Right lung (tissue), 5 donors: Measurements from ENCODE around the gene DNMT1. TPM values are rescaled to one million over a fixed set of nuclear protein-coding genes. Genes with fewer than 3 reads are reported as not detected.
A peak's percentile ranks its signal among the peaks of the same experiment; 100 is the strongest.

Experiments
- DNase-seq, 2 donors: peaks; one replicate each; pipeline ENCODE4 v3.0.0-alpha.2; 2013
- polyA plus RNA-seq, 5 donors: library from polyadenylated mRNA; unstranded; fragments of 120-200 nt; gene quantifications; one replicate each; pipeline versions ENCODE4 v1.2.1 to v1.2.3, GENCODE V29; 2013; ENCODE audit warnings: inconsistent platforms in 1 of 5, low replicate concordance in 1 of 5; ENCODE audit not compliant: insufficient read length in 5 of 5, insufficient read depth in 1 of 5

Gene DNMT1
- polyA plus RNA-seq, 5 donors, result 126 to 142 (median 131) TPM

DNA sequence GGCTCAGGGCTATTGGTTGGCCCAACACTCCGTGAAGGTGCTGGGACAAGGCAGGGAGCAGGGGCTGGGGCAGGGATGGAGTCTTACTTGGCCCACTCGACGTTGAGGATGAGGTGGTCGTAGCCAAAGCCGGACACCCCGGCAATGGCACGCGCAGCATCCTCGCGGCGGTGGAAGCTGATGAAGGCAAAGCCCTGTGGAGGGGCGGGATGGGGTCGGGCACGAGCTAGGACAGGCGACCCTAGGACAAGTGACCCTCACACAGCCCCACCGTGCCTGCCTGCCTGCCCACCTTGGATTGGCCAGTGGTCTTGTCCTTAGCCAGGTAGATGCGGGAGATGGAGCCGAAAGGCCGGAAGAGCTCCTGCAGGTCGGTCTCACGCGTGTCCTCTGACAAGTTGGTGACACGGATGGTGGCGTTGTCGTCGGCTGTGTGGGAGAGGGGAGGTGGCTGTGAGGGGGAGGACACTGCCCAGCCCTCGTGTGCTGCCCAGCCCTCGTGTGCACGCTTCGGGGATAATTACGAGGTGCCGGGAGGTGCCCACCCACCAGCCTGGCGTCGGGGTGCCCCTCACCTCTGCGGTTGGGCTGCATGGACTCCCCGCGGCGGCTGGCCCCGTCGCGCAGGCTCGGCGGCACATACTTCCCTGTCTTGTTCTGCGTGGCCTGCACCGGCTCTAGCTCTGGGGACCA lies 79.2 kb downstream of the DNMT1 start:
- DNase-seq, result no peak

DNA sequence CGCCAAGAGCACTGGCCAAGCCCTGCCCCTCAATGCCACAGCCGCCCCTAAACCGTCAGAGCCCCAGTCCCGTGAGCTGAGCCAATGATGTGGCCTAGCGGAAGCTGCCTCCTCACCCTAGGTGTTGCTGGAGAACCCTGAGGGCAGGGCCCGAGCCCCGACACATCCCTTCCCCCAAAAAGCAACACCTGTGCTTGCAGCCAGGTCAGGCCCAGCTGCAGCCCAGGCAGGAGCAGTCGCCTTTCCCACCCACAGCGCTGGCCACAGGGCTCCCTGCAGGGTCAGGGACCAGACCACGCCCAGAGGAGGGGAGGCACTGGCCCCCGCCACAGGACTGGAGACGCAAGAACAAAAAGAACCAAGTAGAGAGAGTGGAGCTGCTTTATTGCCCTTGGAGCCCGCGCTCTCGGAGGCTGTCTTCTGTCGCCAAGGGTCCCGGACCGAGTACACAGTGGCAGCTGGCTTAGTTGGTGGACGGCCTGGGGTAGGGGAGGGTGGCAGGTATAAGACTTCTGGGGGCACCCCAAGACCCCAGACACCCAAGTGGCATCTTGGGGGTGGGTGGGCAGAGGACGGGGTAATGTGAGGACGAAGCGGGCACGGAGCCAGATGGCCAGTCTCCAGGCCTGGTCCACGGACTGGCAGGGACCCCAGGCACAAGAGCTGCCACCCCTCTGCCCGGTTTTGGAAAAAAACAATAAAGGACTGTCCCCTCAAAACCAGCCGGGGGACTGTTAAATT lies 79.9 kb downstream of the DNMT1 start:
- no peak for DNase-seq

DNA sequence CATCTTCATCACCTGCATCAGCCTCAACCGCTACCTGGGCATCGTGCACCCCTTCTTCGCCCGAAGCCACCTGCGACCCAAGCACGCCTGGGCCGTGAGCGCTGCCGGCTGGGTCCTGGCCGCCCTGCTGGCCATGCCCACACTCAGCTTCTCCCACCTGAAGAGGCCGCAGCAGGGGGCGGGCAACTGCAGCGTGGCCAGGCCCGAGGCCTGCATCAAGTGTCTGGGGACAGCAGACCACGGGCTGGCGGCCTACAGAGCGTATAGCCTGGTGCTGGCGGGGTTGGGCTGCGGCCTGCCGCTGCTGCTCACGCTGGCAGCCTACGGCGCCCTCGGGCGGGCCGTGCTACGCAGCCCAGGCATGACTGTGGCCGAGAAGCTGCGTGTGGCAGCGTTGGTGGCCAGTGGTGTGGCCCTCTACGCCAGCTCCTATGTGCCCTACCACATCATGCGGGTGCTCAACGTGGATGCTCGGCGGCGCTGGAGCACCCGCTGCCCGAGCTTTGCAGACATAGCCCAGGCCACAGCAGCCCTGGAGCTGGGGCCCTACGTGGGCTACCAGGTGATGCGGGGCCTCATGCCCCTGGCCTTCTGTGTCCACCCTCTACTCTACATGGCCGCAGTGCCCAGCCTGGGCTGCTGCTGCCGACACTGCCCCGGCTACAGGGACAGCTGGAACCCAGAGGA lies 80.6 kb downstream of the DNMT1 start:
- DNase-seq, result no peak

DNA sequence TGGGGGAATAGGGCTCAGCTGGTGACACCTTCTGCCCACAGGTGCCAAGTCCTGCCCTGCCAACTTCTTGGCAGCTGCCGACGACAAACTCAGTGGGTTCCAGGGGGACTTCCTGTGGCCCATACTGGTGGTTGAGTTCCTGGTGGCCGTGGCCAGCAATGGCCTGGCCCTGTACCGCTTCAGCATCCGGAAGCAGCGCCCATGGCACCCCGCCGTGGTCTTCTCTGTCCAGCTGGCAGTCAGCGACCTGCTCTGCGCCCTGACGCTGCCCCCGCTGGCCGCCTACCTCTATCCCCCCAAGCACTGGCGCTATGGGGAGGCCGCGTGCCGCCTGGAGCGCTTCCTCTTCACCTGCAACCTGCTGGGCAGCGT lies 81.2 kb downstream of the DNMT1 start:
- no peak for DNase-seq

DNA sequence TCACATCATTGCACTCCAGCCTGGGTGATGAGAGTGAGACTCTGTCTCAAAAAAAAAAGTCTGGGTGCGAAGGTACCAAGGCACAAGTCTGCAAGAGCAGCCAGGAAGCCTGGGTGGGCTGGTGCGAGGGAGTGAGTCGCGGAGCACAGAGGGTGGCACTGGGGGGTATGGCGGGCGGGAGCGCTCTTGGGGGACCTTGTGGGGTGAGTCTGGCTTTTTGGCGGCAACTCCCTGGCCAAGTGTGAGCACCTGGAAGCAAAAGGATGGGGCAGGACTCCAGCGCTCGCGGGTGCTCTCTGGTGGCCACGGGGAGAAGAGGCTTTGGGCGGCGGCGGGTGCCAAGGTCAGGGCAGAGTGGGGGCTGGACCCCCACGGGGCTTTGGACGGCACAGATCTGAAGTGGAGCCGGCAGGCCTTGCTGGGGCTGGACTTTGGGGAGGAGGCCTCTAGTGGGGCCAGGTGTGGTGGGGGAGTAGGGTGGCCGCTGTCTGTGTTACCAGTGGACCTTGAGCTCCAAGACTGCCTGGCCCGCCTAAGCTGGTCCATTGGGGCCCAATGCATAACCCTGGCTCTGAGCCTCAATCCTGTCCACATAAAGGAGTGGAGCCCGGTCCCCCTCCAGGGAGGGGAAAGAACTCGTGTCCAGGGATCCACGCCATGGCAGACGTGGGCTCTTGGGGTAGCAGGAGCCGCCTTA lies 81.7 kb downstream of the DNMT1 start:
- no peak for DNase-seq

DNA sequence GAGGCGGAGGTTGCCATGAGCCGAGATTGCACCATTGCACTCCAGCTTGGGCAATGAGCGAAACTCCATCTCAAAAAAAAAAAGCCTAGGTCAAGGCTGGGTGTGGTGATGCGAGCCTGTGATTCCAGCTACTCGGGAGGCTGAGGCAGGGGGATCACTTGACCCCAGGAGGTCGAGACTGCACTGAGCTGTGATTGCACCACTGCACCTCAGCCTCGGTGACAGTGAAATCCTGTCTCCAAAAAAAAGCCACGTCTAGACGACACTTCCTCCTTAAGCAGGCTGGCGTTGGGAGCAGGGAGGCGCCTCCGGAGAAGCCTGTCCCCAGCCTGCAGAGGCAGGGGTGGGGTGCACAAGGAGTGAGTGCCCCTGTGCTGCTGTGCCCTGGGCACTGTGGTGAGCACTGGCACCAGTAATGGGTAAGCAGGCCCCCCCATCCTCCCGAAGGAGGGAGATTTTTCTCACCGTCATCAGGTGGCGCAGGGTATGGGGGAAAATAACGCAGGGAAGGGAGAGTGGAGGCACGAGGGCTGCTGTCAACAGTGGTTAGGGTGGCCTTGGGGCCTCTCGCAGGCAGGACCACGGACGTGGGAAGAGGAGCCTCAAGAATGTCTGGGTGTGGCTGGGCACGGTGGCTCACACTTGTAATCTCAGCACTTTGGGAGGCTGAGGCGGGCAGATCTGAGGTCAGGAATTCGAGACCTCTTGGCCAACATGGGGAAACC lies 82.6 kb downstream of the DNMT1 start:
- DNase-seq, result no peak

DNA sequence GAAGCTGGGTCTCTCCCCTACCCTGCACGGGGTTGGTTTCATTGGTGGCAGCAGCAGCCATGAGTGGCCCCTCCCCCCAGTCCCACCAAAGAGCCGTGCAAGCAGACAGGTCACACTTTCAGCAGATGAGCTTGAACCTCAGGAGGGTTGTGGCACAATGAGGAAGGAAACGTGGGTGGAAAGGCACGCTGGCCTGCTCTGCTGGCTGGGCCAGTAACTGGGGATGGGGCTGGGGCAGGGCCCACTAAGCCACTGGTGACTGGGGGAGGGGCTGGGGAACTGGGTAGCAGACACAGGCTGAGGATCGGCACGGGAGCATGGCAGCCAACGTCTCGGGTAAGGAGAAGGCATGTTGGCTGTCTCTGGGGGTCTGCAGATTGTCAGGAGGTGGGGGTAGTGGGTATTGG lies 83.3 kb downstream of the DNMT1 start, which contains the start of gene P2RY11:
Gene P2RY11, plus strand, starts transcription at position 289 of the 407 bp plus-strand sequence. Its CDS starts 29 bp downstream, at position 318.
- no peak for DNase-seq

DNA sequence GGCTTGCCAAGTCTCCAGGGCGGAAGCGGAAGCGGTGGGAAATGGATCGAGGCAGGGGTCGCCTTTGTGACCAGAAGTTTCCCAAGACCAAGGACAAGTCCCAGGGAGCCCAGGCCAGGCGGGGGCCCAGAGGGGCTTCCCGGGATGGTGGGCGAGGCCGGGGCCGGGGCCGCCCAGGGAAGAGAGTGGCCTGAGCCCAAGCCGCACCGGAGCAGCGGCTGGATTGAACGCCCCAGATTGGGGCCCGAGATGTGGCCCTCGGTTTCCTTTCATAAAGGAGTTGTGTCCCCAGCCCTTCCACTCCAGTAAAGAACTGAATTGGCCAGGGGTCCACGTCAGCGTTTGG lies 83.8 kb downstream of the DNMT1 start:
- no peak for DNase-seq

DNA sequence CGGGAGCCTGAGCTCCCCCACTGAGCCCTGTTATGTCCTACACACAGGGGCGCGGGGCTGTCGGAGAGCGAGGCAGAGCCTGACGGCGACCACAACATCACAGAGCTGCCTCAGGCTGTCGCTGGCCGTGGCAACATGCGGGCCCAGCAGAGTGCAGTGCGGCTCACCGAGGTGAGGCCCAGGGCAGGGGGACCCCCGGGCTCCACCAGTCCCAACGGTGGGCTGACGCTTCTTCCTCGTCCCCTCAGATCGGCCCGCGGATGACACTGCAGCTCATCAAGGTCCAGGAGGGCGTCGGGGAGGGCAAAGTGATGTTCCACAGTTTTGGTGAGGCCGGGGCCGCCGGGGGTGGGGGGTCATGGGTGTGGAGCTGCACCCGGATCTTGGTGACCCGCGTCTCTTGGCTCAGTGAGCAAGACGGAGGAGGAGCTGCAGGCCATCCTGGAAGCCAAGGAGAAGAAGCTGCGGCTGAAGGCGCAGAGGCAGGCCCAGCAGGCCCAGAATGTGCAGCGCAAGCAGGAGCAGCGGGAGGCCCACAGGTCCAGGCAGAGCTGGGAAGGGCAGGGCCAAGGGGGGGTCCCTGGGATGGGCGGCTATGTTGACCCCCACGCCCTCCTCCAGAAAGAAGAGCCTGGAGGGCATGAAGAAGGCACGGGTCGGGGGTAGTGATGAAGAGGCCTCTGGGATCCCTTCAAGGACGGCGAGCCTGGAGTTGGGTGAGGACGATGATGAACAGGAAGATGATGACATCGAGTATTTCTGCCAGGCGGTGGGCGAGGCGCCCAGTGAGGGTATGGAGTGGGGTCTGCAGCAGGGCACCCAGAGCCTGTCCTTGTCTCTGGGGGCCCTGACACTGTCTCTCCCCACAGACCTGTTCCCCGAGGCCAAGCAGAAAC lies 84.4 kb downstream of the DNMT1 start:
- DNase-seq, result no peak

DNA sequence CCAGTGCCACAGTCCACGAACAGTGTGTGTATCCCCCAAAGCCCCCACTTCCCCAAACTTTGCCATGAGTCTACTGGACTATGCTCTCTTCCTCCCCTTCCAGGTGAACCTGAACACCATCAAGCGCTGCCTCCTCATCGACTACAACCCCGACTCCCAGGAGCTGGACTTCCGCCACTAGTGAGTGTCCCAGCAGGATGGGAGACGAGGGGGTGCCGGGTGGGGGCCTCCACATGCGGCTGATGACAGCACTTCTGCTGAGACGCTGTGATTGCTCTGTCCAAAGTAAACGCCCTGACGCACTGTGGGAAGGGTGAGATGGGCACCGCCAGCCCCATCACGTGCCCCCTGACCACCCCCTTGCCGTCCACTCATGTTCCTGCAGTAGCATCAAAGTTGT lies 85.2 kb downstream of the DNMT1 start:
- no peak for DNase-seq

DNA sequence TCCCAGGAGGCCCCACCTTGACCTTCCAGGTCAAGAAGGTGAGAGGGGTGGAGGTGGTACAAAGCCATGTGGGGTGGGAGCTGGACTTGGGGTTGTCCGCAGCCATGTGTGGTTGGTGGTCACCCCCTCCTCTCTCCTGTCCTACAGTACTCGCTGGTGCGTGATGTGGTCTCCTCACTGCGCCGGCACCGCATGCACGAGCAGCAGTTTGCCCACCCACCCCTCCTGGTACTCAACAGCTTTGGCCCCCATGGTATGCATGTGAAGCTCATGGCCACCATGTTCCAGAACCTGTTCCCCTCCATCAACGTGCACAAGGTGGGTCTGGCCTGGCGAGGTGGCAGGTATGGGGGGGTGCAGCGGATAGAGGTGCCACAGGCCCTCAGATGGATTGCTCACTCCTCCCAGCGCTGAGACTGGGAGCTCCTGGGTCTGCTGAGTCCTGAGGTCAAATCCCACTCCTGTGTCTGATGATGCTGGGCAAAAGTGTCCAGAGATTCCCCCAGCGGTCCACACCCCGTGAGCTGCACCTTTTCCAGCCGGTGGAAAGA lies 86.9 kb downstream of the DNMT1 start:
- no peak for DNase-seq

DNA sequence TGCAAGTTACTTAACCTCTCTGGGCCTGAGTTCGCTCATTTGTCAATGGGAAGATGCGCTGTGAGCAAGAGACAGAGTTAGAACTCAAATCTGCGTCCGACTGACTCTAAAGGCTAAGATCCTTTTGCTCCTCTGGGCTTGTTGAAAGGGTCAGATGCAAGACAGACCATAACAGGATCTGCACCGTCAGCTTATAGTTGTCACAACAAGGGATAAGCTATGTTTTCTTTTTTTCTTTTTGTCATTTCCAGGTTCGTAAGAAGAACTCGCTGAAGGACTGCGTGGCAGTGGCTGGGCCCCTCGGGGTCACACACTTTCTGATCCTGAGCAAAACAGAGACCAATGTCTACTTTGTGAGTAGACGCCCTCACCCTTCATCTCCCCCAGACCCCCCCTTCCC lies 87.5 kb downstream of the DNMT1 start:
- no peak for DNase-seq

DNA sequence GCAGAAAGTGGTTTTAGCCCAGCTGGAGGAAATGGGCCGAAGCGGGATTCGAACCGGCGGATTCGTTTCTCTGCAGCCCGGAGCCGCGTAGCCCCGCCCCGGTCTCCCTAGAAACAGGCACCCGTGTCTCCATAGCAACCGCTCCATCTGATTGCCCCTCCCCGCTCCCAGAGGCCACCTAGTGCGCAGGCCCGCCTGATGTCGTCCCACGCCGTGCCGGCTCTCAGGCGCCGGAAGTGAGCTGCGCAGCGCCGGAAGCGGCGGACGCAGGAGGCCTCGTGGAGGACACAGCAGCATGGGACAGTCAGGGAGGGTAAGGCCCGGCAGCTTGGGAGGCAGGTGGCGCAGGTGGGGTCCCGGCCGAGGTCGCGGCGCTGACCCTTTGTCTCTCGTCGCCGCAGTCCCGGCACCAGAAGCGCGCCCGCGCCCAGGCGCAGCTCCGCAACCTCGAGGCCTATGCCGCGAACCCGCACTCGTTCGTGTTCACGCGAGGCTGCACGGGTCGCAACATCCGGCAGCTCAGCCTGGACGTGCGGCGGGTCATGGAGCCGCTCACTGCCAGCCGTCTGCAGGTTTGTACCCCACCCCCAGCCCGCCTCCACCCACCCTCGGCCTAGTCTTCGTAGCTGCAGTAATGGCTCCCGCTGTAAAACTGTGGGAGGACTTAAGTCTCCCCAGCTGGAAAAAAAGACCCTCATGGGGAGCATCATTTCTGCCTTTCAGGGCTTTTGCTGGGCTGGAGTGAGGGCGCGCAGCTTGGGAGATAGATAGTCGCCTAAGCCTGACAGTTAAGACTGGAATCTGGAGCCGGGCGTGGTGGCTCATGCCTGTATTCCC lies 88.4 kb downstream of the DNMT1 start, which contains the start of gene PPAN:
Gene PPAN, plus strand, starts transcription at position 263 of the 837 bp plus-strand sequence. Its CDS starts 33 bp downstream, at position 296.
- peak; percentile 96 to 97 for DNase-seq

DNA sequence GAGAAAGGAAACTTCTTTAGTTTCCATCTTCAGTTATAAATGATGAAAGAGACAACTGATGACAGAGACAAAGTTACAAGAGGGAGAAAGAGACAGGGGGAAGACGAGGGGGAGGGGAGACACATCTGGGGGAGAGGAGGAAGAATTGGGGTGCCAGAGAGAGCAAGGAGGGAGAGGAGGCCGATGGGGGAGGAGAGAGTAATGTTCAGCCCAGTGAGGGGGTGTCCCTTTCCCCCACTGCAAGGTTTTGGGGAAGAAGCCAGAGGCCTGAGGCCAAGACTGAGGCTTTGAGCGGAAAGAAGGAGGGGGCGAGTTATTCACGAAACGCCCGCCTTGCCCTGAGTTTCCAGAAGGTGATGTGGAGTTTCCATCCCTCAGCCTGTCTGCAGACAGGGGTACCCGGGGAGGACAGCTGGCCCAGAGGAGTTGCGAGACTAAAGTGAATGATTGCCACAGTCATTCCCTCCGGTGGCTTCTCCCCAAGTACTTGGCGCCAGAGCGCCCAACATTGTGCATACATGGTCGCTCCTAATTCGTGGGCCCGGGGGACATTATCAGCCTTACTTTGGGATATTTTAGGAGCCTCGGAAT lies 89.1 kb downstream of the DNMT1 start:
- DNase-seq, result no peak

DNA sequence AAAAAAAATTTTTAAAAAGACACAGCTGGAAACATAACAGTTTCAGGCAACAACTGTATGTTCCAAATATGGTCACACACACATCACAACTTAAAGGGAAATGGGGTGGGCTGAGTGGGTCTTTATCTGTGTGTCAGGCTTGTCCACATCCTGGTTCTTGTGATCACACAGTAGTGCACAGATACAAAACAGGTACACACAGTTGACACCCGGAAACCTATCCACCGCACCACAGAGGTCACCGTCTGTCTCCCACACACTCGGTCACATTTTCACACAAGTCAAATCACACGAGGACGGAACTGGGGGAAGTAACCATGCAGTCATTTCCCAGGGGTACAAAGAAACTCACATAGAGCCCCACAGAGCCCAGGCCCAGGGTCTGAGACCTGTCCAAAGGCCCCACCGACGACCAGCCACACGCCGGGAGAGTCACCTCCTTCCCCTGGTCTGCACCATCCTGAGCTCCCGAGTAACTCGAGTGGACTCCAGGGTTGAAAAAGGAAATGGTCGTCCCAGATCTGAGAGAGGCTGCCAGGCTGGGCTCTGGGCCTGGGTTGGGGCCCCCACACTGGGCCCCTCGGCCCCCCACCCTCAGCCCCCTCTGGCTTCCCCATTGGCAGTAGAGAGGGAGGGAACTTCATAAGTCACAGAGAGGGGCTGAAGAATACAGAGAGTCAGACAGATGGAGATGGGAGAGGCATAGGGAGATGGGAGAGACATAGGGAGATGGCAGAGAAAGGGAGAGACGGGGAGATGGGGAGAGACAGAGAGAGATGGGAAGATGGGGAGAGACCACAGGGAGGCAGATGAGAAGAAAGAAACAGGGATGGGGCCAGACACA lies 89.9 kb downstream of the DNMT1 start:
- DNase-seq, result no peak

DNA sequence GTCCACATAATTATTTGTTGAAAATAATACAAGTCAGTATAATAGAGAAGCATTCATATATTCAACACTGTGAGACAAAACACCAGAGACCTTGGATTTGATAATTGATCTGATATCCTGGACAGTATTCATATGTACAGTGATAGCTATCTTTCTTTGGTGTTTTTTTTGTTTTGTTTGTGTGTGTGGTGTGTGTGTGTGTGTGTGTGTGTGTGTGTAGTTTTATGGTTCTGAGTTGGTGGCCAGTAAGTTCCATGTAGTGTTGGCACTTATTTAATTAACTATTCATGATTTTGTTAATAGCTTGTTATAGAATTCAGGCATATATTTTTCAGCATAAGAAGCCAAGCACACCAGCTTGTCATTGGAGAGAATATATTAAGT lies 90.6 kb downstream of the DNMT1 start:
- DNase-seq, result no peak

DNA sequence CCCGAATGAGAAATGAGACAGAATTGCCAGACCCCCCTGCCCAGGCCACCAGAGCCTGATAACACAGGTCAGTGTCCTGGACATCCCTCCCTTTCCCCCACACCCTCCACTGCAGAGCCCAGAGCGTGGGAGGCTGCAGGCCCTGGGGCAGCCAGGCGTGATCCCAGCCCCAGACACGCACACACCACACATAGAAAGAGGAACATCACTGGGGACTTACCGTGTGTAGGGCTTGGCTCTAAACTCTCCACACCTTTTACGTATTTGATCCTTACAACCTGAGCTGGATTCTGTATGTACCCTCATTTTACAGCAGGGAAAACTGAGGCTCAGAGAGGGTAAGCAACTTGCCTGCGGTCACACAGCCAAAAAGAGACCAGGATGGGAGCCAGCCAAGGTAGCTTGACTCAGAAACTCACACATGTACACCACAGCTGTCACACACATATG lies 91.9 kb downstream of the DNMT1 start:
- no peak for DNase-seq
